Measurements from ENCODE around the gene IL17RE.
A peak's percentile ranks its signal among the peaks of the same experiment; 100 is the strongest.

DNA sequence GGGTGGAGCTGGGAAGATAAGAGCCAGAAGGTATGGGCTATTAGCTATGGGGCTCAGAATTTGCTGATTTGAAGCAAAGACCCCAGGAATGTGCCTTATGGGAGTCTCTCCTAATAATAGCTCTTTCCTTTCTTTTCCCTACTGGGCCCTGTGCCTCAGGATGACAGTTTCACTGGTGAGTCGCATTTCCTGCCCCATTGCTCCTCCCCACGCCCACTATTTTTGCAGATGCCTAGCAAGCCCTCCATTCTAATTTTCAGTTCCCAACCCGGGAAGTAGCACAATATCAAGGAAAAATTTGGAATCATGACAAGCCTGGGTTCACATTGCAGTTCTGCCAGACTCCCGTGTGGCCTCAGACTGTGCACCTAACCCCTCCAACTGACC is 583 bp downstream of the IL17RE start:
- TF ChIP-seq CTCF (IDR thresholded peaks at IDR 0.05; ENCODE audit: extremely low read depth in 1 of 2, insufficient read depth in 1 of 2, low read depth in 1 of 2, low read length in 2 of 2) (no peak), POLR2AphosphoS5 (IDR thresholded peaks at IDR 0.05; ENCODE audit: insufficient read depth, low read depth, low read length) (no peak), EZH2 (IDR thresholded peaks at IDR 0.05; ENCODE audit: borderline replicate concordance, low read depth, low read length, severe bottlenecking) (no peak), POLR2A (IDR thresholded peaks at IDR 0.05; ENCODE audit: low read depth, low read length) (no peak), JUN (IDR thresholded peaks at IDR 0.05; ENCODE audit: borderline replicate concordance, insufficient read depth, insufficient read length, low read depth) (peak; percentile 35), MYC (IDR thresholded peaks at IDR 0.05; ENCODE audit: low read depth, low read length) (no peak), MAX (IDR thresholded peaks at IDR 0.05; ENCODE audit: insufficient read depth, insufficient read length) (no peak), GATA2 (IDR thresholded peaks at IDR 0.05; ENCODE audit: insufficient read depth, insufficient read length, low read depth, low read length) (no peak), FOS (IDR thresholded peaks at IDR 0.05; ENCODE audit: borderline replicate concordance, insufficient read depth, low read length) (peak; percentile 55)
